ENCODE measurements around the gene ADGRE2. TPM values are rescaled to one million over a fixed set of nuclear protein-coding genes. Genes with fewer than 3 reads are reported as not detected.
A peak's percentile ranks its signal among the peaks of the same experiment; 100 is the strongest.

ADGRE2 gene
- total and polyA plus RNA-seq, 4 donors, result 0.40 to 5.3 (median 1.2) TPM

GRCh38 chr19:14689598-14690503, 88.5 kb downstream of the ADGRE2 start, which contains the start of gene ZNF333:
TSS of gene ZNF333 (plus strand) at chr19:14690048. CDS start at chr19:14693492, 3,444 bp downstream.
- TF ChIP-seq YY1 (IDR thresholded peaks at IDR 0.05) (peak; percentile 63), HNF4G (IDR thresholded peaks at IDR 0.05) (no peak), GABPA (IDR thresholded peaks at IDR 0.05 in 1 of 2, conservative IDR thresholded peaks at IDR 0.05 in 1 of 2) (peak; percentile 78 to 92), JUND (IDR thresholded peaks at IDR 0.05) (no peak), FOXA1 (IDR thresholded peaks at IDR 0.05) (no peak), REST (IDR thresholded peaks at IDR 0.05) (no peak), FOXA2 (IDR thresholded peaks at IDR 0.05) (no peak), NR2F2 (IDR thresholded peaks at IDR 0.05) (no peak), TAF1 (conservative IDR thresholded peaks at IDR 0.05) (no peak), EGR1 (IDR thresholded peaks at IDR 0.05; ENCODE audit: low read depth in 2 of 2) (peak in 1 of 2 donors; percentile 23)
- TF ChIP-seq, protein P1, sequence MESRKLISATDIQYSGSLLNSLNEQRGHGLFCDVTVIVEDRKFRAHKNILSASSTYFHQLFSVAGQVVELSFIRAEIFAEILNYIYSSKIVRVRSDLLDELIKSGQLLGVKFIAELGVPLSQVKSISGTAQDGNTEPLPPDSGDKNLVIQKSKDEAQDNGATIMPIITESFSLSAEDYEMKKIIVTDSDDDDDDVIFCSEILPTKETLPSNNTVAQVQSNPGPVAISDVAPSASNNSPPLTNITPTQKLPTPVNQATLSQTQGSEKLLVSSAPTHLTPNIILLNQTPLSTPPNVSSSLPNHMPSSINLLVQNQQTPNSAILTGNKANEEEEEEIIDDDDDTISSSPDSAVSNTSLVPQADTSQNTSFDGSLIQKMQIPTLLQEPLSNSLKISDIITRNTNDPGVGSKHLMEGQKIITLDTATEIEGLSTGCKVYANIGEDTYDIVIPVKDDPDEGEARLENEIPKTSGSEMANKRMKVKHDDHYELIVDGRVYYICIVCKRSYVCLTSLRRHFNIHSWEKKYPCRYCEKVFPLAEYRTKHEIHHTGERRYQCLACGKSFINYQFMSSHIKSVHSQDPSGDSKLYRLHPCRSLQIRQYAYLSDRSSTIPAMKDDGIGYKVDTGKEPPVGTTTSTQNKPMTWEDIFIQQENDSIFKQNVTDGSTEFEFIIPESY (IDR thresholded peaks at IDR 0.05), result no peak
- TF ChIP-seq, protein P2, sequence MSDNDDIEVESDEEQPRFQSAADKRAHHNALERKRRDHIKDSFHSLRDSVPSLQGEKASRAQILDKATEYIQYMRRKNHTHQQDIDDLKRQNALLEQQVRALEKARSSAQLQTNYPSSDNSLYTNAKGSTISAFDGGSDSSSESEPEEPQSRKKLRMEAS (IDR thresholded peaks at IDR 0.05), result peak; percentile 16
- TF ChIP-seq, protein P3, sequence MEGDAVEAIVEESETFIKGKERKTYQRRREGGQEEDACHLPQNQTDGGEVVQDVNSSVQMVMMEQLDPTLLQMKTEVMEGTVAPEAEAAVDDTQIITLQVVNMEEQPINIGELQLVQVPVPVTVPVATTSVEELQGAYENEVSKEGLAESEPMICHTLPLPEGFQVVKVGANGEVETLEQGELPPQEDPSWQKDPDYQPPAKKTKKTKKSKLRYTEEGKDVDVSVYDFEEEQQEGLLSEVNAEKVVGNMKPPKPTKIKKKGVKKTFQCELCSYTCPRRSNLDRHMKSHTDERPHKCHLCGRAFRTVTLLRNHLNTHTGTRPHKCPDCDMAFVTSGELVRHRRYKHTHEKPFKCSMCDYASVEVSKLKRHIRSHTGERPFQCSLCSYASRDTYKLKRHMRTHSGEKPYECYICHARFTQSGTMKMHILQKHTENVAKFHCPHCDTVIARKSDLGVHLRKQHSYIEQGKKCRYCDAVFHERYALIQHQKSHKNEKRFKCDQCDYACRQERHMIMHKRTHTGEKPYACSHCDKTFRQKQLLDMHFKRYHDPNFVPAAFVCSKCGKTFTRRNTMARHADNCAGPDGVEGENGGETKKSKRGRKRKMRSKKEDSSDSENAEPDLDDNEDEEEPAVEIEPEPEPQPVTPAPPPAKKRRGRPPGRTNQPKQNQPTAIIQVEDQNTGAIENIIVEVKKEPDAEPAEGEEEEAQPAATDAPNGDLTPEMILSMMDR (IDR thresholded peaks at IDR 0.05; ENCODE audit: low read depth, low read length, missing input control), result no peak
- under 1% methylated on average over 66 of the region's 66 CpGs for WGBS
- Histone ChIP-seq H3K4me3 (ENCODE audit: low read depth in 1 of 3, low read length in 3 of 3) (peak within 1 kb of the TSS; percentile 87 to 96 (median 88)), H3K4me1 (ENCODE audit: control insufficient read depth in 4 of 4, insufficient read depth in 4 of 4, low read length in 3 of 4) (peaks cover 0 to 7% (median 4%) of the 10 kb centered on the region in 4 donors), H3K27ac (ENCODE audit: low read depth in 1 of 2, low read length in 2 of 2) (peak within 1 kb of the TSS; percentile 77 to 98), H3K9me3 (ENCODE audit: control insufficient read depth in 4 of 4, low read length in 3 of 4) (no peaks in the 10 kb centered on the region), H3K9ac (ENCODE audit: low read depth in 1 of 2, low read length in 2 of 2) (peak within 1 kb of the TSS; percentile 50 to 85), H3K27me3 (ENCODE audit: control insufficient read depth in 4 of 4, insufficient read depth in 4 of 4, low read length in 3 of 4) (no peaks in the 10 kb centered on the region), H3K36me3 (ENCODE audit: control insufficient read depth in 4 of 4, insufficient read depth in 3 of 4, low read depth in 1 of 4, low read length in 3 of 4) (peaks cover 1 to 4% (median 3%) of the 10 kb centered on the region in 4 donors)
- DNase-seq (ENCODE audit: low spot score), result peak; percentile 99

DNA sequence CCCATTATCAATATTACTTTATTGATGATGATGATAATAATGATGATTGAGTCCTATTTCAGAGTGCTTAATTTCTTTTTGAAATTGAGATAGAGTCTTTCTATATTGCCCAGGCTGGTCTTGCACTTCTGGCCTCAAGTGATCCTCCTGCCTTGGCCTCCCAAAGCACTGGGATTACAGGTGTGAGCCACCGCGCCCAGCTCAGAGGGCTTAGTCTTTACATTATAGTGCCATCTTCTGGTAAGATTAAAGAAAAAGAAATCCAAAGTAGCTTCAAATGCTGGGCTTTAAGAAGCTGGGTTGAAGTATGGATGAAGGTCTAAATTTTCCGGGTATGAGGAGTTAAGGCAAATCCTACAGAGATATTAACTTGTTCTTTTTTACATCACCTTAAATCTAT, 91.9 kb downstream of the ADGRE2 start:
- no peak overlapping the region for H3K4me3 ChIP-seq (ENCODE audit: low read depth in 1 of 3, low read length in 3 of 3)
- H3K9me3 ChIP-seq (ENCODE audit: control insufficient read depth in 4 of 4, low read length in 3 of 4), result no peaks in the 10 kb centered on the region
- peaks cover 0 to 3% (median 0%) of the 10 kb centered on the region in 4 donors for H3K27me3 ChIP-seq (ENCODE audit: control insufficient read depth in 4 of 4, insufficient read depth in 4 of 4, low read length in 3 of 4)
- peaks cover 0 to 7% (median 4%) of the 10 kb centered on the region in 4 donors for H3K4me1 ChIP-seq (ENCODE audit: control insufficient read depth in 4 of 4, insufficient read depth in 4 of 4, low read length in 3 of 4)
- TF ChIP-seq HNF4A (conservative IDR thresholded peaks at IDR 0.05) (no peak), RAD21 (IDR thresholded peaks at IDR 0.05) (peak; percentile 49 to 65), NR2F2 (IDR thresholded peaks at IDR 0.05) (no peak), ATF3 (IDR thresholded peaks at IDR 0.05) (no peak), TAF1 (conservative IDR thresholded peaks at IDR 0.05) (no peak), RXRA (IDR thresholded peaks at IDR 0.05) (no peak)
- TF ChIP-seq, protein P1 (IDR thresholded peaks at IDR 0.05), result no peak
- TF ChIP-seq, protein P3 (IDR thresholded peaks at IDR 0.05; ENCODE audit: low read depth, low read length, missing input control), result peak; percentile 13
- no peak for DNase-seq (ENCODE audit: low spot score)
- H3K9ac ChIP-seq (ENCODE audit: low read depth in 1 of 2, low read length in 2 of 2), result no peak overlapping the region
- WGBS, result 32% methylated on average over 3 of the region's 3 CpGs
- no peak overlapping the region for H3K27ac ChIP-seq (ENCODE audit: low read depth in 1 of 2, low read length in 2 of 2)
- no peaks in the 10 kb centered on the region for H3K36me3 ChIP-seq (ENCODE audit: control insufficient read depth in 4 of 4, insufficient read depth in 3 of 4, low read depth in 1 of 4, low read length in 3 of 4)
